Hepatocyte (in vitro differentiated cells): ENCODE results near the gene GMDS.

Experiments used
- EZH2phosphoT487 ChIP-seq: fragments of 200-600 bp; sonication (generic); IDR thresholded peaks from one replicate; pipeline ENCODE4 v1.6.1; 2018; ENCODE audit warnings: antibody characterized with exemption, mild to moderate bottlenecking, low read depth, moderate library complexity; ENCODE audit not compliant: unreplicated experiment, severe bottlenecking
- TF ChIP-seq, protein P1 (sequence below): fragments of 200-600 bp; sonication (generic); IDR thresholded peaks from 2 replicates; pipeline ENCODE4 v1.5.1; 2016; ENCODE audit warnings: antibody characterized with exemption, mild to moderate bottlenecking; ENCODE audit not compliant: poor library complexity

DNA sequence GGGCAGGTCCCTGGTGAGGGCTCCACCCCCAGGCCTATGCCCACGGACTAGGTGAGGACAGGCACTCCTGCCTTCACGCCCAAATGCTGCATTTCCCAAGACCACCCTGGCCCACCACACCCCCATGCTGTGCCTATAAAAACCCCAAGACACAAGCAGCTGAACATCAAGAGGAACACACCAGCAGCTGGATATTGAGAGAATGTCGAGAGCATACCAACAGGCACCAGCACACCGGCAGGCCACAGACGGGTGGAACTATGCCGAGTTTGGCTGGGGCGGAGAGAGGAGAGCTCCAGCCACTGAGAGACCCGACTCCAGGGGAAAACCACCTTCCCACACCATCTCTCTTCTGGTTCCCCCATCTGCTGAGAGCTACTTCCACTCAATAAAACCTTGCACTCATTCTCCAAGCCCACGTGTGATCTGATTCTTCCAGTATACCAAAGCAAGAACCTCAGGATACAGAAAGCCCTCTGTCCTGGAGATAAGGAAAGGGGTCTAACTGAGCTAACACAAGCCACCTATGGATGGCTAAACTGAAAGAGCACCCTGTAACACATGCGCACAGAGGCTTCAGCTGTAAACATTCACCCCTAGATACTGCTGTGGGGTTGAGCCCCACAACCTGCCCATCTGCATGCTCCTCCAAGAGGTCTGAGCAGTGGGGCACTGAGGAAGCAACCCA, 319.5 kb downstream of the GMDS start:
- TF ChIP-seq EZH2phosphoT487, result no peak
- TF ChIP-seq, protein P1, sequence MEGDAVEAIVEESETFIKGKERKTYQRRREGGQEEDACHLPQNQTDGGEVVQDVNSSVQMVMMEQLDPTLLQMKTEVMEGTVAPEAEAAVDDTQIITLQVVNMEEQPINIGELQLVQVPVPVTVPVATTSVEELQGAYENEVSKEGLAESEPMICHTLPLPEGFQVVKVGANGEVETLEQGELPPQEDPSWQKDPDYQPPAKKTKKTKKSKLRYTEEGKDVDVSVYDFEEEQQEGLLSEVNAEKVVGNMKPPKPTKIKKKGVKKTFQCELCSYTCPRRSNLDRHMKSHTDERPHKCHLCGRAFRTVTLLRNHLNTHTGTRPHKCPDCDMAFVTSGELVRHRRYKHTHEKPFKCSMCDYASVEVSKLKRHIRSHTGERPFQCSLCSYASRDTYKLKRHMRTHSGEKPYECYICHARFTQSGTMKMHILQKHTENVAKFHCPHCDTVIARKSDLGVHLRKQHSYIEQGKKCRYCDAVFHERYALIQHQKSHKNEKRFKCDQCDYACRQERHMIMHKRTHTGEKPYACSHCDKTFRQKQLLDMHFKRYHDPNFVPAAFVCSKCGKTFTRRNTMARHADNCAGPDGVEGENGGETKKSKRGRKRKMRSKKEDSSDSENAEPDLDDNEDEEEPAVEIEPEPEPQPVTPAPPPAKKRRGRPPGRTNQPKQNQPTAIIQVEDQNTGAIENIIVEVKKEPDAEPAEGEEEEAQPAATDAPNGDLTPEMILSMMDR, result no peak
